ENCODE measurements around the gene CYFIP1. TPM values are rescaled to one million over a fixed set of nuclear protein-coding genes. Genes with fewer than 3 reads are reported as not detected.

The CYFIP1 gene
- total and polyA plus RNA-seq, 2 of the 13 experiments (the other 11 are each of a cell fraction or from before 2014, with no cell fraction given): 38.1 to 58.3 TPM

DNA sequence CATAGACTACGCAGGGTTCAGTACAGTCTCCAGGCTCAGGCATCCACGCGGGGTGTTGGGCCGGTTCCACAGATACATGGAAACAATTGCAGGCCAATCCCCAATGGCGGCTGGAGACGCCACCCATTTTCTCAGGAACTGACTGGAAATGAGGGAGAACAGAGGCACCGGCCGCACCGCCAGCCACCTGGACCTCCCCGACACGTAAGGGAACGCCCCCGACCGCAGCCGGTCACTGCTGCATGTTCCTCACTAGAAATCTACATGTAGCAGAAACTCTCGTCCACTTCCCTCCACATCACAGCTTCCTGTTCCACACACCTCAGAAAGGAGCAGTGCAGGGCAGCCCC, 29.2 kb downstream of the CYFIP1 start (continued):
- TF ChIP-seq ZNF605 (CRISPR knock-in tag; IDR thresholded peaks at IDR 0.05): no peak
- no peak for TF ChIP-seq PITX1 (CRISPR knock-in tag; IDR thresholded peaks at IDR 0.05)

DNA sequence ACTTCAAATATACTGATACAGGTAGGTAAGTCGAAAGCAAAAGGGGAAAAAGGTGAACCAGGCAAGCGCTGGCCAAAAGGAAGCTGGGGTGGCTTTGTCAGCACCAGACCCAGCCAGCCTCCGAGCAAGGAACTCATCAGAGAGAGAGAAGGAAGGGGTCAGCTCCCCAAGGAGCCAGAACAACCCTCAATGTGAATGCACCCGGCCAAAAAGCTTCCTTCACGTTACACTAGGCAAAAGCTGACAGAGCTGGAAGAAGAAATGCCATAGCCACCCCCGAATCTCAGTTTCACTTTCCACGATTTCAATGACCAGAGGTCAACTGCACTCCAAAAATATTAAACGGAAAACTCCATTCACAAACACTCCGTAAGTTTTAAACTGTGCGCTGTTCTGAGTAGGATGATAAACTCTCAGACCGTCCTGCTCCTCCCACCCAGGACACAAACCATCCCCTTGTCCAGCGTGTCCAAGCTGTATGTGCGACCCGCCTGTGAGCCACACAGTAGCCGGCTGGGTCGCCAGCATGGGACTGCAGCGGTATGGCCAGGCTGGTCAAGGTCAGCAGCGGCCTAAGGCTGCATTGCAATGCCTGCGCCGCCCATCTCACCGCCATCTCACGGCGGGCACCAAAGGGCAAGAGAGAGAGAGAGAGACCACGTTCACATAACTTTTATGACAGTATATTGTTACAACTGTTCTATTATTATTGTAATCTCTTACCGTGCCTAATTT, 29.7 kb downstream of the CYFIP1 start:
- no peaks in the 10 kb centered on the region for H3K27me3 ChIP-seq (ENCODE audit: control insufficient read depth in 1 of 2, insufficient read depth in 2 of 2, low read length in 2 of 2)
- 0 out of 2 replicates have a peak overlapping the region, but pooled peaks have one; percentile 0 for H3K4me2 ChIP-seq (ENCODE audit: low read depth, low read length)
- H3K4me1 ChIP-seq (ENCODE audit: insufficient read depth, low read length): peaks cover 44% of the 10 kb centered on the region
- in situ Hi-C loops (cut with HindIII; ENCODE audit: extremely low pct_ligation_motif_present, low pct_unique_long_range_greater_than_20kb): no loop called here
- H2AFZ ChIP-seq (ENCODE audit: low read length): no peak overlapping the region
- DNase-seq (ENCODE audit: low spot score) (no peak), ATAC-seq (peak; percentile 24; the same call in 2 of the 3 replicates), FAIRE-seq (no peak)
- H4K20me1 ChIP-seq (ENCODE audit: insufficient read depth, low read length): peaks cover 23% of the 10 kb centered on the region; the same call in 1 of the 2 replicates
- ChIA-PET CTCF (ENCODE audit: low intra/inter-chr PET ratio, low total read pairs) (no interaction called here), POLR2A (no interaction called here)
- BruUV-seq (replicated peaks): no TSS peak
- H3K9ac ChIP-seq (ENCODE audit: insufficient read depth, low read depth, low read length): no peak overlapping the region
- H3K4me3 ChIP-seq (replicated peaks in 1 of 3; ENCODE audit: insufficient read depth in 1 of 3, low read depth in 2 of 3, low read length in 3 of 3): no peak overlapping the region
- H3K27ac ChIP-seq (ENCODE audit: extremely low read length, insufficient read depth, low read length): no peak overlapping the region
- H3K9me3 ChIP-seq (ENCODE audit: low read length): no peaks in the 10 kb centered on the region
- WGBS (ENCODE audit: low lambda C conversion rate): 91% methylated on average over 22 of the region's 25 CpGs
- intact Hi-C loops (cut with micrococcal nuclease; ENCODE audit: unreplicated experiment): no loop called here
- H3K79me2 ChIP-seq (ENCODE audit: insufficient read depth, low read length): peaks cover 60% of the 10 kb centered on the region
- H3K36me3 ChIP-seq (replicated peaks in 1 of 2; ENCODE audit: control insufficient read depth in 1 of 2, insufficient read depth in 2 of 2, low read length in 2 of 2): peaks cover 0 to 3% of the 10 kb centered on the region in 2 experiments; a peak in 1 of 5 replicates
- TF ChIP-seq, protein P1, sequence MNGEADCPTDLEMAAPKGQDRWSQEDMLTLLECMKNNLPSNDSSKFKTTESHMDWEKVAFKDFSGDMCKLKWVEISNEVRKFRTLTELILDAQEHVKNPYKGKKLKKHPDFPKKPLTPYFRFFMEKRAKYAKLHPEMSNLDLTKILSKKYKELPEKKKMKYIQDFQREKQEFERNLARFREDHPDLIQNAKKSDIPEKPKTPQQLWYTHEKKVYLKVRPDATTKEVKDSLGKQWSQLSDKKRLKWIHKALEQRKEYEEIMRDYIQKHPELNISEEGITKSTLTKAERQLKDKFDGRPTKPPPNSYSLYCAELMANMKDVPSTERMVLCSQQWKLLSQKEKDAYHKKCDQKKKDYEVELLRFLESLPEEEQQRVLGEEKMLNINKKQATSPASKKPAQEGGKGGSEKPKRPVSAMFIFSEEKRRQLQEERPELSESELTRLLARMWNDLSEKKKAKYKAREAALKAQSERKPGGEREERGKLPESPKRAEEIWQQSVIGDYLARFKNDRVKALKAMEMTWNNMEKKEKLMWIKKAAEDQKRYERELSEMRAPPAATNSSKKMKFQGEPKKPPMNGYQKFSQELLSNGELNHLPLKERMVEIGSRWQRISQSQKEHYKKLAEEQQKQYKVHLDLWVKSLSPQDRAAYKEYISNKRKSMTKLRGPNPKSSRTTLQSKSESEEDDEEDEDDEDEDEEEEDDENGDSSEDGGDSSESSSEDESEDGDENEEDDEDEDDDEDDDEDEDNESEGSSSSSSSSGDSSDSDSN (CRISPR knock-in tag; IDR thresholded peaks at IDR 0.05): no peak
- TF ChIP-seq, protein P2, sequence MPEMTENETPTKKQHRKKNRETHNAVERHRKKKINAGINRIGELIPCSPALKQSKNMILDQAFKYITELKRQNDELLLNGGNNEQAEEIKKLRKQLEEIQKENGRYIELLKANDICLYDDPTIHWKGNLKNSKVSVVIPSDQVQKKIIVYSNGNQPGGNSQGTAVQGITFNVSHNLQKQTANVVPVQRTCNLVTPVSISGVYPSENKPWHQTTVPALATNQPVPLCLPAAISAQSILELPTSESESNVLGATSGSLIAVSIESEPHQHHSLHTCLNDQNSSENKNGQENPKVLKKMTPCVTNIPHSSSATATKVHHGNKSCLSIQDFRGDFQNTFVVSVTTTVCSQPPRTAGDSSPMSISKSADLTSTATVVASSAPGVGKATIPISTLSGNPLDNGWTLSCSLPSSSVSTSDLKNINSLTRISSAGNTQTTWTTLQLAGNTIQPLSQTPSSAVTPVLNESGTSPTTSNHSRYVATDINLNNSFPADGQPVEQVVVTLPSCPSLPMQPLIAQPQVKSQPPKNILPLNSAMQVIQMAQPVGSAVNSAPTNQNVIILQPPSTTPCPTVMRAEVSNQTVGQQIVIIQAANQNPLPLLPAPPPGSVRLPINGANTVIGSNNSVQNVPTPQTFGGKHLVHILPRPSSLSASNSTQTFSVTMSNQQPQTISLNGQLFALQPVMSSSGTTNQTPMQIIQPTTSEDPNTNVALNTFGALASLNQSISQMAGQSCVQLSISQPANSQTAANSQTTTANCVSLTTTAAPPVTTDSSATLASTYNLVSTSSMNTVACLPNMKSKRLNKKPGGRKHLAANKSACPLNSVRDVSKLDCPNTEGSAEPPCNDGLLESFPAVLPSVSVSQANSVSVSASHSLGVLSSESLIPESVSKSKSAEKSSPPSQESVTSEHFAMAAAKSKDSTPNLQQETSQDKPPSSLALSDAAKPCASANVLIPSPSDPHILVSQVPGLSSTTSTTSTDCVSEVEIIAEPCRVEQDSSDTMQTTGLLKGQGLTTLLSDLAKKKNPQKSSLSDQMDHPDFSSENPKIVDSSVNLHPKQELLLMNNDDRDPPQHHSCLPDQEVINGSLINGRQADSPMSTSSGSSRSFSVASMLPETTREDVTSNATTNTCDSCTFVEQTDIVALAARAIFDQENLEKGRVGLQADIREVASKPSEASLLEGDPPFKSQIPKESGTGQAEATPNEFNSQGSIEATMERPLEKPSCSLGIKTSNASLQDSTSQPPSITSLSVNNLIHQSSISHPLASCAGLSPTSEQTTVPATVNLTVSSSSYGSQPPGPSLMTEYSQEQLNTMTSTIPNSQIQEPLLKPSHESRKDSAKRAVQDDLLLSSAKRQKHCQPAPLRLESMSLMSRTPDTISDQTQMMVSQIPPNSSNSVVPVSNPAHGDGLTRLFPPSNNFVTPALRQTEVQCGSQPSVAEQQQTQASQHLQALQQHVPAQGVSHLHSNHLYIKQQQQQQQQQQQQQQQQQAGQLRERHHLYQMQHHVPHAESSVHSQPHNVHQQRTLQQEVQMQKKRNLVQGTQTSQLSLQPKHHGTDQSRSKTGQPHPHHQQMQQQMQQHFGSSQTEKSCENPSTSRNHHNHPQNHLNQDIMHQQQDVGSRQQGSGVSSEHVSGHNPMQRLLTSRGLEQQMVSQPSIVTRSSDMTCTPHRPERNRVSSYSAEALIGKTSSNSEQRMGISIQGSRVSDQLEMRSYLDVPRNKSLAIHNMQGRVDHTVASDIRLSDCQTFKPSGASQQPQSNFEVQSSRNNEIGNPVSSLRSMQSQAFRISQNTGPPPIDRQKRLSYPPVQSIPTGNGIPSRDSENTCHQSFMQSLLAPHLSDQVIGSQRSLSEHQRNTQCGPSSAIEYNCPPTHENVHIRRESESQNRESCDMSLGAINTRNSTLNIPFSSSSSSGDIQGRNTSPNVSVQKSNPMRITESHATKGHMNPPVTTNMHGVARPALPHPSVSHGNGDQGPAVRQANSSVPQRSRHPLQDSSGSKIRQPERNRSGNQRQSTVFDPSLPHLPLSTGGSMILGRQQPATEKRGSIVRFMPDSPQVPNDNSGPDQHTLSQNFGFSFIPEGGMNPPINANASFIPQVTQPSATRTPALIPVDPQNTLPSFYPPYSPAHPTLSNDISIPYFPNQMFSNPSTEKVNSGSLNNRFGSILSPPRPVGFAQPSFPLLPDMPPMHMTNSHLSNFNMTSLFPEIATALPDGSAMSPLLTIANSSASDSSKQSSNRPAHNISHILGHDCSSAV (CRISPR knock-in tag; IDR thresholded peaks at IDR 0.05; ENCODE audit: borderline replicate concordance): no peak
- TF ChIP-seq, protein P3, sequence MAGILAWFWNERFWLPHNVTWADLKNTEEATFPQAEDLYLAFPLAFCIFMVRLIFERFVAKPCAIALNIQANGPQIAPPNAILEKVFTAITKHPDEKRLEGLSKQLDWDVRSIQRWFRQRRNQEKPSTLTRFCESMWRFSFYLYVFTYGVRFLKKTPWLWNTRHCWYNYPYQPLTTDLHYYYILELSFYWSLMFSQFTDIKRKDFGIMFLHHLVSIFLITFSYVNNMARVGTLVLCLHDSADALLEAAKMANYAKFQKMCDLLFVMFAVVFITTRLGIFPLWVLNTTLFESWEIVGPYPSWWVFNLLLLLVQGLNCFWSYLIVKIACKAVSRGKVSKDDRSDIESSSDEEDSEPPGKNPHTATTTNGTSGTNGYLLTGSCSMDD (CRISPR knock-in tag; IDR thresholded peaks at IDR 0.05): no peak
- no peak for TF ChIP-seq ATF1 (CRISPR knock-in tag; IDR thresholded peaks at IDR 0.05)
- TF ChIP-seq KDM1A (CRISPR knock-in tag; IDR thresholded peaks at IDR 0.05): no peak
- peak; percentile 47; the same call in 1 of the 2 replicates for TF ChIP-seq POGZ (CRISPR knock-in tag; IDR thresholded peaks at IDR 0.05)
